Gastrocnemius medialis (tissue), 4 donors: Measurements from ENCODE around the gene KCNC1. TPM values are rescaled to one million over a fixed set of nuclear protein-coding genes. Genes with fewer than 3 reads are reported as not detected.

Source experiments
- ATAC-seq, 2 donors: fragments of 150-250 bp; one replicate each; pipeline ENCODE4 v1.9.1; 2016
- DNase-seq, 2 donors: peaks; one replicate each; pipeline ENCODE4 v3.0.0-alpha.2; 2019
- H3K27ac ChIP-seq, 4 donors: fragments of 200-600 bp; sonication (generic); 1 replicate in 1 of 4; 2 replicates in 3 of 4; pipeline ENCODE4 v1.5.1; 2016 to 2018; ENCODE audit warnings: mild to moderate bottlenecking in 2 of 4, moderate library complexity in 1 of 4
- H3K27me3 ChIP-seq, 3 donors: fragments of 200-600 bp; sonication (generic) in 2 of 3; 1 replicate in 1 of 3; 2 replicates in 2 of 3; pipeline versions ENCODE4 v1.5.1 to v1.6.0; 2016 to 2019; ENCODE audit warnings: mild to moderate bottlenecking in 1 of 3, moderate library complexity in 1 of 3
- H3K36me3 ChIP-seq, 2 donors: fragments of 200-600 bp; sonication (generic) in 1 of 2; one replicate each; pipeline ENCODE4 v1.5.1; 2017 to 2018
- H3K4me1 ChIP-seq, 2 donors: fragments of 200-600 bp; sonication (generic) in 1 of 2; one replicate each; pipeline ENCODE4 v1.5.1; 2016 to 2017; ENCODE audit warnings: mild to moderate bottlenecking in 2 of 2
- H3K4me3 ChIP-seq, 4 donors: fragments of 200-600 bp; sonication (generic) in 3 of 4; 1 replicate in 1 of 4; 2 replicates in 3 of 4; pipeline ENCODE4 v1.5.1; 2016 to 2019; ENCODE audit warnings: mild to moderate bottlenecking in 2 of 4
- H3K9me3 ChIP-seq, 3 donors: fragments of 200-600 bp; sonication (generic) in 2 of 3; 1 replicate in 1 of 3; 2 replicates in 2 of 3; pipeline ENCODE4 v1.5.1; 2016 to 2019
- POLR2A ChIP-seq, 2 donors: fragments of 450-650 bp; IDR thresholded peaks; one replicate each; pipeline ENCODE4 v1.6.1; 2017; ENCODE audit warnings: antibody characterized with exemption in 2 of 2, mild to moderate bottlenecking in 2 of 2, moderate library complexity in 2 of 2
- in situ Hi-C, 4 donors: fragments of 200-750 bp; cut with MboI; loops; one replicate each; pipeline versions ENCODE4 v1.15.0 to v1.8.0; 2017; ENCODE audit warnings: low sequenced_read_pairs in 4 of 4
- intact Hi-C: fragments of 100-400 bp; cut with DNase I; formaldehyde crosslinking; loops from one replicate; pipeline ENCODE4 v1.15.1; 2023; ENCODE audit warnings: low total_unique reads
- total RNA-seq, 4 donors: library from RNA; depleted of rRNA; stranded (reverse); fragments of >200 nt; gene quantifications; one replicate each; pipeline versions ENCODE4 v1.1.0 to v1.2.3, GENCODE V29; 2016
- TF ChIP-seq, protein P1 (sequence below), 5 experiments: fragments of 450-650 bp in 3 of 5; fragments of 200-600 bp in 2 of 5; sonication (generic) in 2 of 5; IDR thresholded peaks in 4 of 5; conservative IDR thresholded peaks in 1 of 5; 1 replicate in 4 of 5; 2 replicates in 1 of 5; pipeline ENCODE4 v1.5.1; 2016 to 2019; ENCODE audit warnings: antibody characterized with exemption in 5 of 5, mild to moderate bottlenecking in 3 of 5, moderate library complexity in 3 of 5

Gene KCNC1
- total RNA-seq, 4 donors from 2014 or later: 0.03 to 0.53 (median 0.15) TPM

DNA sequence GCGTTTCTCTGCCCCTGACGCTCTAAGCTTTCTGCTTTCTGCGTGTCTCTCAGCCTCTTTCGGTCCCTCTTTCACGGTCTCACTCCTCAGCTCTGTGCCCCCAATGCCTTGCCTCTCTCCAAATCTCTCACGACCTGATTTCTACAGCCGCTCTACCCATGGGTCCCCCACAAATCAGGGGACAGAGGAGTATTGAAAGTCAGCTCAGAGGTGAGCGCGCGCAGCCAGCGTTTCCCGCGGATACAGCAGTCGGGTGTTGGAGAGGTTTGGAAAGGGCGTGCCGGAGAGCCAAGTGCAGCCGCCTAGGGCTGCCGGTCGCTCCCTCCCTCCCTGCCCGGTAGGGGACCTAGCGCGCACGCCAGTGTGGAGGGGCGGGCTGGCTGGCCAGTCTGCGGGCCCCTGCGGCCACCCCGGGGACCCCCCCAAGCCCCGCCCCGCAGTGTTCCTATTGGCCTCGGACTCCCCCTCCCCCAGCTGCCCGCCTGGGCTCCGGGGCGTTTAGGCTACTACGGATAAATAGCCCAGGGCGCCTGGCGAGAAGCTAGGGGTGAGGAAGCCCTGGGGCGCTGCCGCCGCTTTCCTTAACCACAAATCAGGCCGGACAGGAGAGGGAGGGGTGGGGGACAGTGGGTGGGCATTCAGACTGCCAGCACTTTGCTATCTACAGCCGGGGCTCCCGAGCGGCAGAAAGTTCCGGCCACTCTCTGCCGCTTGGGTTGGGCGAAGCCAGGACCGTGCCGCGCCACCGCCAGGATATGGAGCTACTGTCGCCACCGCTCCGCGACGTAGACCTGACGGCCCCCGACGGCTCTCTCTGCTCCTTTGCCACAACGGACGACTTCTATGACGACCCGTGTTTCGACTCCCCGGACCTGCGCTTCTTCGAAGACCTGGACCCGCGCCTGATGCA lies 15.3 kb upstream of the KCNC1 start, which contains the start of gene MYOD1:
MYOD1 (plus strand) TSS at position 544 of the 910 bp plus-strand sequence; CDS start at position 756, 212 bp downstream.
- in situ Hi-C loops: loop anchor here in 1 of 4 donors (25.0 kb wide), 1 partner anchor 332 kb away; the partner anchor contains the start of gene KCNJ11
- intact Hi-C loops: loop anchor here (2.0 to 10.0 kb wide), 4 partner anchors 78 to 1114 kb away; no protein-coding TSS in a partner anchor
- H3K9me3 ChIP-seq: no peaks in the 10 kb centered on the region
- H3K27ac ChIP-seq: peak within 1 kb of the TSS; percentile 93 to 99 (median 96)
- H3K36me3 ChIP-seq: no peaks in the 10 kb centered on the region
- peaks cover 21 to 32% of the 10 kb centered on the region in 2 donors for H3K4me1 ChIP-seq
- peak; percentile 65 to 92 for DNase-seq
- TF ChIP-seq, protein P1, sequence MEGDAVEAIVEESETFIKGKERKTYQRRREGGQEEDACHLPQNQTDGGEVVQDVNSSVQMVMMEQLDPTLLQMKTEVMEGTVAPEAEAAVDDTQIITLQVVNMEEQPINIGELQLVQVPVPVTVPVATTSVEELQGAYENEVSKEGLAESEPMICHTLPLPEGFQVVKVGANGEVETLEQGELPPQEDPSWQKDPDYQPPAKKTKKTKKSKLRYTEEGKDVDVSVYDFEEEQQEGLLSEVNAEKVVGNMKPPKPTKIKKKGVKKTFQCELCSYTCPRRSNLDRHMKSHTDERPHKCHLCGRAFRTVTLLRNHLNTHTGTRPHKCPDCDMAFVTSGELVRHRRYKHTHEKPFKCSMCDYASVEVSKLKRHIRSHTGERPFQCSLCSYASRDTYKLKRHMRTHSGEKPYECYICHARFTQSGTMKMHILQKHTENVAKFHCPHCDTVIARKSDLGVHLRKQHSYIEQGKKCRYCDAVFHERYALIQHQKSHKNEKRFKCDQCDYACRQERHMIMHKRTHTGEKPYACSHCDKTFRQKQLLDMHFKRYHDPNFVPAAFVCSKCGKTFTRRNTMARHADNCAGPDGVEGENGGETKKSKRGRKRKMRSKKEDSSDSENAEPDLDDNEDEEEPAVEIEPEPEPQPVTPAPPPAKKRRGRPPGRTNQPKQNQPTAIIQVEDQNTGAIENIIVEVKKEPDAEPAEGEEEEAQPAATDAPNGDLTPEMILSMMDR (IDR thresholded peaks at IDR 0.05 in 4 of 5, conservative IDR thresholded peaks at IDR 0.05 in 1 of 5): peak in 2 of 5 experiments; percentile 15 to 43
- TF ChIP-seq POLR2A (IDR thresholded peaks at IDR 0.05): peak; percentile 65 to 77
- ATAC-seq: peak; percentile 30 to 42
- H3K27me3 ChIP-seq: no peaks in the 10 kb centered on the region
- peak within 1 kb of the TSS; percentile 61 to 69 (median 65) for H3K4me3 ChIP-seq

DNA sequence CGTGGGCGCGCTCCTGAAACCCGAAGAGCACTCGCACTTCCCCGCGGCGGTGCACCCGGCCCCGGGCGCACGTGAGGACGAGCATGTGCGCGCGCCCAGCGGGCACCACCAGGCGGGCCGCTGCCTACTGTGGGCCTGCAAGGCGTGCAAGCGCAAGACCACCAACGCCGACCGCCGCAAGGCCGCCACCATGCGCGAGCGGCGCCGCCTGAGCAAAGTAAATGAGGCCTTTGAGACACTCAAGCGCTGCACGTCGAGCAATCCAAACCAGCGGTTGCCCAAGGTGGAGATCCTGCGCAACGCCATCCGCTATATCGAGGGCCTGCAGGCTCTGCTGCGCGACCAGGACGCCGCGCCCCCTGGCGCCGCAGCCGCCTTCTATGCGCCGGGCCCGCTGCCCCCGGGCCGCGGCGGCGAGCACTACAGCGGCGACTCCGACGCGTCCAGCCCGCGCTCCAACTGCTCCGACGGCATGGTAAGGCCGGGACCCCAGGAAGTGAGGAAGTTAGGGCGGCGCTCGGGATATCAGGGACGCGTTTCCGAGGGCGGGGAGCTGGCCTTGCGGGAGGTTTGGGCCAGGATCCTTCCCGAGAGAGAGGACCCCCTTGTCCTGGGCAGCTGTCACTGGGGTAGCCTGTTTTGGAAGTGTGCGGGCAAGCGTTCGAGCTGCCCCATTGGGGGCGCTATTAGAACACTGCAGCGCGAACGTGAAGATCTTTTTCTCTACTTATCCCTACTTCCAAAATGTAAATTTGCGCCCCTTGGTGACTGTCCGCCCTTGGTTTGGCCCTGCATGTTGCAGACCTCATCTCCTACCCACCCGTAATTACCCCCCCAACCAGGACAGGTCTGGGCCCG lies 14.4 kb upstream of the KCNC1 start:
- peak; percentile 41 to 53 for ATAC-seq
- Histone ChIP-seq H3K4me1 (peaks cover 13 to 23% of the 10 kb centered on the region in 2 donors), H3K36me3 (no peaks in the 10 kb centered on the region), H3K9me3 (no peaks in the 10 kb centered on the region), H3K27me3 (no peaks in the 10 kb centered on the region), H3K4me3 (peak overlapping the region; percentile 61 to 69 (median 65)), H3K27ac (peak overlapping the region; percentile 93 to 99 (median 96))
- intact Hi-C loops (loop anchor here (1.0 to 10.0 kb wide), 5 partner anchors 37 to 1115 kb away; no protein-coding TSS in a partner anchor), in situ Hi-C loops (loop anchor here (5.0 to 25.0 kb wide), 4 partner anchors 85 to 333 kb away; partner anchors contain the start of gene KCNJ11 (in 1 of the 4))
- DNase-seq: peak; percentile 21 to 77
- TF ChIP-seq, protein P1 (IDR thresholded peaks at IDR 0.05 in 4 of 5, conservative IDR thresholded peaks at IDR 0.05 in 1 of 5): peak; percentile 40 to 66 (median 58)
- TF ChIP-seq POLR2A (IDR thresholded peaks at IDR 0.05): no peak

DNA sequence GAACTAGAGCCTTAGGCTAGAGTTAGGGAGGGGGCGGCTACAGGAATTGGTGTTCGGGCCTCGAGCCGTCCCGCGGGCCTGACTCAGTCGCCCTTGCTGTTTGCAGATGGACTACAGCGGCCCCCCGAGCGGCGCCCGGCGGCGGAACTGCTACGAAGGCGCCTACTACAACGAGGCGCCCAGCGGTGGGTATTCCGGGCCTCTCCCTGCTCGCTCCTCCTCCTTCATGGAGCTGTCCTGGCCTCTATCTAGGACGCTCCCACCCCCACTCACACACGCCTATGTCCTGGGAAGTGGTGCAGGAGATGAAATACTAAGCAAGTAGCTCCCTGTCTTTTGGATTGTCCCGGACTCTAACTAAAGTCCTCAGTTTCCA lies 13.8 kb upstream of the KCNC1 start:
- Histone ChIP-seq H3K9me3 (no peaks in the 10 kb centered on the region), H3K4me3 (peak overlapping the region; percentile 61 to 69 (median 65)), H3K27ac (peak overlapping the region; percentile 93 to 99 (median 96)), H3K36me3 (no peaks in the 10 kb centered on the region), H3K27me3 (no peaks in the 10 kb centered on the region), H3K4me1 (peaks cover 8 to 21% of the 10 kb centered on the region in 2 donors)
- in situ Hi-C loops: loop anchor here (5.0 to 25.0 kb wide), 4 partner anchors 86 to 333 kb away; partner anchors contain the start of gene KCNJ11 (in 1 of the 4)
- intact Hi-C loops: loop anchor here (1.0 kb wide), 2 partner anchors 37 to 89 kb away; no protein-coding TSS in a partner anchor
- DNase-seq (peak; percentile 45 to 63), ATAC-seq (peak; percentile 13 to 42)
- TF ChIP-seq, protein P1 (IDR thresholded peaks at IDR 0.05 in 4 of 5, conservative IDR thresholded peaks at IDR 0.05 in 1 of 5): peak in 2 of 5 experiments; percentile 35 to 42
- no peak for TF ChIP-seq POLR2A (IDR thresholded peaks at IDR 0.05)
